ENCODE results near the gene AUTS2. TPM values are rescaled to one million over a fixed set of nuclear protein-coding genes. Genes with fewer than 3 reads are reported as not detected.

Gene AUTS2
- total RNA-seq, 1 experiment from 2014 or later = 2.5 TPM

GRCh38 chr7:69600710-69601519, 2.6 kb downstream of the AUTS2 start:
- DNase-seq (ENCODE audit: low read depth, low spot score) = no peak
- ChIA-PET CTCF (interaction anchor here (0.7 kb wide), 2 partner anchors 202 to 1365 kb away, joined by 4 read pairs; no protein-coding TSS in a partner anchor), POLR2A (no interaction called here)
- in situ Hi-C loops (cut with HindIII; ENCODE audit: low pct_unique_long_range_greater_than_20kb, low sequenced_read_pairs) (no loop called here), intact Hi-C loops (cut with micrococcal nuclease; ENCODE audit: unreplicated experiment) (no loop called here)
- H3K9me3 ChIP-seq (ENCODE audit: control insufficient read depth, insufficient read depth, low read depth, low read length) = no peaks in the 10 kb centered on the region
- TF ChIP-seq SIN3A (IDR thresholded peaks at IDR 0.05; ENCODE audit: borderline replicate concordance, insufficient read depth, low read depth, low read length) = no peak
- TF ChIP-seq REST (IDR thresholded peaks at IDR 0.05; ENCODE audit: insufficient read depth in 1 of 2, low read depth in 2 of 2, low read length in 1 of 2) = no peak
- TF ChIP-seq CTCF (IDR thresholded peaks at IDR 0.05) = no peak
- no peak for TF ChIP-seq POLR2AphosphoS5 (IDR thresholded peaks at IDR 0.05; ENCODE audit: low read depth, low read length)
- TF ChIP-seq TCF7L2 (IDR thresholded peaks at IDR 0.05; ENCODE audit: low read depth, low read length) = no peak
- peaks cover 31% of the 10 kb centered on the region for H3K27me3 ChIP-seq (ENCODE audit: control insufficient read depth, insufficient read depth, low read length)
- peak overlapping the region in 1 of 2 experiments; percentile 63; a peak in 1 of 4 replicates for H3K4me3 ChIP-seq (ENCODE audit: low read depth in 2 of 2, low read length in 2 of 2)
- H3K4me1 ChIP-seq (ENCODE audit: control insufficient read depth, insufficient read depth, low read length) = peaks cover 5% of the 10 kb centered on the region; the same call in 1 of the 2 replicates
- BruUV-seq (replicated peaks) = no TSS peak
- no peak overlapping the region for H3K27ac ChIP-seq (ENCODE audit: low read length)
- H3K36me3 ChIP-seq (ENCODE audit: control insufficient read depth, insufficient read depth, low read length) = no peaks in the 10 kb centered on the region
- ATAC-seq = no peak

- no peaks in the 10 kb centered on the region for H3K36me3 ChIP-seq (ENCODE audit: control insufficient read depth, insufficient read depth, low read length)
- ChIA-PET CTCF (no interaction called here), POLR2A (interaction anchor here (0.6 kb wide), 1 partner anchor 817 kb away, joined by 3 read pairs; no protein-coding TSS in a partner anchor)
- BruUV-seq (replicated peaks) = no TSS peak
- in situ Hi-C loops (cut with HindIII; ENCODE audit: low pct_unique_long_range_greater_than_20kb, low sequenced_read_pairs) = no loop called here
- H3K4me1 ChIP-seq (ENCODE audit: control insufficient read depth, insufficient read depth, low read length) = peaks cover 5% of the 10 kb centered on the region; the same call in 1 of the 2 replicates
- H3K27ac ChIP-seq (ENCODE audit: low read length) = no peak overlapping the region
- DNase-seq (ENCODE audit: low read depth, low spot score) = no peak
- H3K9me3 ChIP-seq (ENCODE audit: control insufficient read depth, insufficient read depth, low read depth, low read length) = no peaks in the 10 kb centered on the region
- TF ChIP-seq CTCF (IDR thresholded peaks at IDR 0.05) (no peak), SIN3A (IDR thresholded peaks at IDR 0.05; ENCODE audit: borderline replicate concordance, insufficient read depth, low read depth, low read length) (no peak), TCF7L2 (IDR thresholded peaks at IDR 0.05; ENCODE audit: low read depth, low read length) (no peak), POLR2AphosphoS5 (IDR thresholded peaks at IDR 0.05; ENCODE audit: low read depth, low read length) (no peak), REST (IDR thresholded peaks at IDR 0.05; ENCODE audit: insufficient read depth in 1 of 2, low read depth in 2 of 2, low read length in 1 of 2) (no peak)
- H3K4me3 ChIP-seq (ENCODE audit: low read depth in 2 of 2, low read length in 2 of 2) = no peak overlapping the region
- H3K27me3 ChIP-seq (ENCODE audit: control insufficient read depth, insufficient read depth, low read length) = peaks cover 32% of the 10 kb centered on the region
- intact Hi-C loops (cut with micrococcal nuclease; ENCODE audit: unreplicated experiment) = no loop called here
- no peak for ATAC-seq
Observed at GRCh38 chr7:69602522-69602921, 4.2 kb downstream of the AUTS2 start.

Data from Panc1 (cell line).